Stomach (tissue), 9 donors: ENCODE results near the gene OIP5. TPM values are rescaled to one million over a fixed set of nuclear protein-coding genes. Genes with fewer than 3 reads are reported as not detected.
"Not testable (repeated sequence)": the region's sequence is repeated elsewhere in the genome, so short reads cannot be mapped to it uniquely, and the experiment has no call there.

Experiments used
- DNase-seq, 2 donors: peaks; one replicate each; pipeline versions ENCODE4 v3.0.0 to v3.0.0-alpha.2; 2013 to 2019
- H3K27ac ChIP-seq, 5 donors: fragments of 200-600 bp in 4 of 5; sonication (generic) in 4 of 5; one replicate each; pipeline ENCODE4 v1.5.1; 2013 to 2019; ENCODE audit warnings: mild to moderate bottlenecking in 1 of 5, moderate library complexity in 1 of 5
- H3K27me3 ChIP-seq, 3 donors: fragments of 200-600 bp; sonication (generic); one replicate each; pipeline ENCODE4 v1.5.1; 2017 to 2019; ENCODE audit warnings: mixed run types in 1 of 3
- H3K36me3 ChIP-seq, 4 donors: fragments of 200-600 bp; sonication (generic); 1 replicate in 3 of 4; 2 replicates in 1 of 4; pipeline ENCODE4 v1.5.1; 2016 to 2019
- H3K4me1 ChIP-seq, 4 donors: fragments of 200-600 bp; sonication (generic); one replicate each; pipeline ENCODE4 v1.5.1; 2016 to 2019
- H3K4me3 ChIP-seq, 4 donors: fragments of 200-600 bp; sonication (generic) in 3 of 4; one replicate each; pipeline ENCODE4 v1.5.1; 2016 to 2019; ENCODE audit warnings: mild to moderate bottlenecking in 1 of 4
- H3K9me3 ChIP-seq, 4 donors: fragments of 200-600 bp; sonication (generic); one replicate each; pipeline ENCODE4 v1.5.1; 2016 to 2019
- EP300 ChIP-seq: sonication (generic); formaldehyde crosslinking; IDR thresholded peaks from one replicate; pipeline ENCODE4 v1.6.1; 2017; ENCODE audit warnings: antibody characterized with exemption
- POLR2A ChIP-seq, 4 donors: fragments of 450-650 bp; IDR thresholded peaks; one replicate each; pipeline ENCODE4 v1.6.1; 2016; ENCODE audit warnings: antibody characterized with exemption in 4 of 4, control low read depth in 2 of 4, mild to moderate bottlenecking in 1 of 4, moderate library complexity in 1 of 4
- POLR2AphosphoS5 ChIP-seq, 3 donors: sonication (generic); formaldehyde crosslinking; IDR thresholded peaks; one replicate each; pipeline ENCODE4 v1.6.1; 2016; ENCODE audit warnings: antibody characterized with exemption in 3 of 3
- WGBS, 5 donors: extraction: QIAGEN DNeasy Blood & Tissue Kit in 3 of 5; methylation state at CpG; one replicate each; pipeline versions ENCODE4 v1.1.5 to v1.1.7; 2013 to 2018; 5-methylcytosine and 5-hydroxymethylcytosine counted together
- intact Hi-C: fragments of 100-400 bp; cut with DNase I; formaldehyde crosslinking; loops from one replicate; pipeline ENCODE4 v1.15.1; 2023; ENCODE audit warnings: low total_unique reads
- polyA plus RNA-seq, 3 donors: library from polyadenylated mRNA; stranded (reverse); fragments of 200-250 nt; gene quantifications; one replicate each; pipeline ENCODE4 v1.2.3, GENCODE V29; 2013
- total RNA-seq, 5 donors: library from RNA; depleted of rRNA; stranded (reverse); fragments of >200 nt; gene quantifications; one replicate each; pipeline versions ENCODE4 v1.1.0 to v1.2.3, GENCODE V29; 2014 to 2016
- TF ChIP-seq, protein P1 (sequence below), 7 experiments: fragments of 450-650 bp in 4 of 7; fragments of 200-600 bp in 3 of 7; sonication (generic) in 3 of 7; IDR thresholded peaks; one replicate each; pipeline ENCODE4 v1.5.1; 2016 to 2019; ENCODE audit warnings: antibody characterized with exemption in 7 of 7, control low read depth in 2 of 7, mild to moderate bottlenecking in 1 of 7
- donor health status: healthy with polysubstance abuse.
- donor health status: Bipolar disorder and iron deficiency.
- donor health status: healthy.

The OIP5 gene
- total and polyA plus RNA-seq, 8 donors: 2.5 to 9.6 (median 4.2) TPM; not detected in 2

DNA sequence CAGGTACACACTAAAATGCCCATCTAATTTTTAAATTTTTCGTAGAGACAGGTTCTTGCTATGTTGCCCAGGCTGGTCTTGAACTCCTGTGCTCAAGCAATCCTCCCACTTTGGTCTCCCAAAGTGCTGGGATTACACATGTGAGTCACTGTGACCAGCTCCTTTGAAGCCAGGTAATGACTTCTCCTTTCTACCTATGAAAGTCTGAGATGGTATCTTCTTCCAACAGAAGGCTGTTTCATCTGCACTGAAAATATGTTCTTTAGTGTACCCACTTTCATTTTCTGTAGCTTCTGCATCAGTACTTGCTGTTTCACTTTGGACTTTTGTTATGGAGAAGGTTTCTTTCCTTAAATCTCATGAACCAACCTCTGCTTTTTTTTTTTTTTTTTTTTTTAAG is 8.8 kb downstream of the OIP5 start:
- no peaks in the 10 kb centered on the region for H3K4me1 ChIP-seq
- H3K36me3 ChIP-seq: no peaks in the 10 kb centered on the region
- no peak overlapping the region for H3K4me3 ChIP-seq
- TF ChIP-seq, protein P1, sequence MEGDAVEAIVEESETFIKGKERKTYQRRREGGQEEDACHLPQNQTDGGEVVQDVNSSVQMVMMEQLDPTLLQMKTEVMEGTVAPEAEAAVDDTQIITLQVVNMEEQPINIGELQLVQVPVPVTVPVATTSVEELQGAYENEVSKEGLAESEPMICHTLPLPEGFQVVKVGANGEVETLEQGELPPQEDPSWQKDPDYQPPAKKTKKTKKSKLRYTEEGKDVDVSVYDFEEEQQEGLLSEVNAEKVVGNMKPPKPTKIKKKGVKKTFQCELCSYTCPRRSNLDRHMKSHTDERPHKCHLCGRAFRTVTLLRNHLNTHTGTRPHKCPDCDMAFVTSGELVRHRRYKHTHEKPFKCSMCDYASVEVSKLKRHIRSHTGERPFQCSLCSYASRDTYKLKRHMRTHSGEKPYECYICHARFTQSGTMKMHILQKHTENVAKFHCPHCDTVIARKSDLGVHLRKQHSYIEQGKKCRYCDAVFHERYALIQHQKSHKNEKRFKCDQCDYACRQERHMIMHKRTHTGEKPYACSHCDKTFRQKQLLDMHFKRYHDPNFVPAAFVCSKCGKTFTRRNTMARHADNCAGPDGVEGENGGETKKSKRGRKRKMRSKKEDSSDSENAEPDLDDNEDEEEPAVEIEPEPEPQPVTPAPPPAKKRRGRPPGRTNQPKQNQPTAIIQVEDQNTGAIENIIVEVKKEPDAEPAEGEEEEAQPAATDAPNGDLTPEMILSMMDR (IDR thresholded peaks at IDR 0.05): no peak
- no peak for TF ChIP-seq EP300
- TF ChIP-seq POLR2A (IDR thresholded peaks at IDR 0.05): no peak
- TF ChIP-seq POLR2AphosphoS5 (IDR thresholded peaks at IDR 0.05): no peak
- no peak overlapping the region for H3K27ac ChIP-seq
- H3K9me3 ChIP-seq: no peaks in the 10 kb centered on the region
- no peaks in the 10 kb centered on the region for H3K27me3 ChIP-seq
- 91 to 100% (median 97%) methylated on average over 1 of the region's 1 CpG for WGBS, 5 donors
- no peak for DNase-seq
- intact Hi-C loops: no loop called here

DNA sequence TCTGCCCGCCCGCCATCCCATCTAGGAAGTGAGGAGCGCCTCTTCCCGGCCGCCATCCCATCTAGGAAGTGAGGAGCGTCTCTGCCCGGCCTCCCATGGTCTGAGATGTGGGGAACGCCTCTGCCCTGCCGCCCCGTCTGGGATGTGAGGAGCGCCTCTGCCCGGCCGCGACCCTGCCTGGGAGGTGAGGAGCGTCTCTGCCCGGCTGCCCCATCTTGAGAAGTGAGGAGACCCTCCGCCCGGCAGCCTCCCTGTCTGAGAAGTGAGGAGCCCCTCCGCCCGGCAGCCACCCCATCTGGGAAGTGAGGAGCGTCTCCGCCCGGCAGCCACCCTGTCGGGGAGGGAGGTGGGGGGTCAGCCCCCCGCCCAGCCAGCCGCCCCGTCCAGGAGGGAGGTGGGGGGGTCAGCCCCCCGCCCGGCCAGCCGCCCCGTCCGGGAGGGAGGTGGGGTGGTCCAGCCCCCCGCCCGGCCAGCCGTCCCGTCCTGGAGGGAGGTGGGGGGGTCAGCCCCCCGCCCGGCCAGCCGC is 11.5 kb downstream of the OIP5 start:
- H3K4me1 ChIP-seq, intact Hi-C loops, H3K27me3 ChIP-seq, DNase-seq, H3K4me3 ChIP-seq, H3K27ac ChIP-seq, H3K36me3 ChIP-seq, H3K9me3 ChIP-seq: not testable (repeated sequence)
- 97 to 99% (median 98%) methylated on average over 15 to 36 of the region's 39 CpGs; no CpG with 5 or more reads in 1 of the 5 donors for WGBS, 5 donors

DNA sequence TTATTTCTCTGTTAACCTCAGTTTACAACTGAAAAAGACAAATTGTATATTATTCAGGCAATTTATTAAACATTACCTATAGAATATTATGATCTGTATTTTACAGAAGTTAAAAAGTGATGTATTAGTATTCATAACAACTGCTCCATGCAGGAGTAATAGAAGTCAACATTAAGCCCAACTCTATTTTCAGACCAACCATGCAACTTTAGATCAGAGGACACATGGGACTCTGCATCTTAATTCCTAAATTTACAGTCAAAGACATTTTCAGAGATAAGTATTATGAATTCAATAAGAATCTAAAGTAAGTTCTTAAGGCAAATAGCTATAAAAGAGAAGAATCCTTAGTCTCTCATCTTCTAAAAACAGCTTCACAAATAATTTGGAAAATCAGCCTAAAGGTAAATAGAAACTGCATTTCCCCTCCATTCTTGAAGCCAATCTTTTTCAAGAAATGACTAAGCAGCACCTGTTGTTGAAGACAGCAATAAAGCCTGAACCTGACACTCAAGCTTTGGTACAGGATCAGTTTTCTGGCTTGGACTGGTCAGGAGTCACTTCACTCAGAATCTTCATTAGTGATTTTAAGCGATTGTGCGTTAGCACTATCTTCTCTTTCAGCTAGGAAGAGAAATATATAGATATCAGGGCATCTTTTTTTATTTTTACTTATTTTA is 23.0 kb downstream of the OIP5 start:
- no peak for DNase-seq
- WGBS, 5 donors: 95 to 100% (median 98%) methylated on average over 2 of the region's 2 CpGs
- TF ChIP-seq EP300 (no peak), POLR2AphosphoS5 (IDR thresholded peaks at IDR 0.05) (no peak), POLR2A (IDR thresholded peaks at IDR 0.05) (no peak)
- TF ChIP-seq, protein P1 (IDR thresholded peaks at IDR 0.05): no peak
- intact Hi-C loops: no loop called here
- H3K27me3 ChIP-seq: no peaks in the 10 kb centered on the region
- H3K27ac ChIP-seq: no peak overlapping the region
- no peaks in the 10 kb centered on the region for H3K4me1 ChIP-seq
- H3K4me3 ChIP-seq: no peak overlapping the region
- peaks cover 0 to 39% (median 21%) of the 10 kb centered on the region in 4 donors for H3K36me3 ChIP-seq
- H3K9me3 ChIP-seq: no peaks in the 10 kb centered on the region

DNA sequence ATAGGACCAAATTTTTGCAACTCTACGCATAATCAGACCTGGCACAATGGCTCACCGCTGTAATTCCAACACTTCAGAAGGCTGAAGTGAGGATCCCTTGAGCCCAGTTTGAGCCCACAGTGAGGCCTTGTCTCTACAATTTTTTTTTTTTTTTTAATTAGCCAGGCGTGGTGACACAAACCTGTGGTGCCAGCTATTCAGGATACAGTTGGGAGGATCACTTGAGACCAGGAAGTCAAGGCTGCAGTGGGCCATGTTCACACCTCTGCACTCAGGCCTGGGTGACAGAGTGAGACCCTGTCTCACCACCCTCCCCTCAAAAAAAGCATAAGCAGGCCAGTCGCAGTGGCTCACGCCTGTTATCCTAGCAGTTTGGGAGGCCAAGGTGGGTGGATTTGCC is 24.7 kb downstream of the OIP5 start:
- Histone ChIP-seq H3K4me1 (no peaks in the 10 kb centered on the region), H3K36me3 (peaks cover 0 to 30% (median 16%) of the 10 kb centered on the region in 4 donors), H3K4me3 (no peak overlapping the region), H3K27ac (no peak overlapping the region), H3K9me3 (no peaks in the 10 kb centered on the region), H3K27me3 (no peaks in the 10 kb centered on the region)
- intact Hi-C loops: no loop called here
- whole genome bisulfite sequencing, 5 donors: 92 to 98% (median 94%) methylated on average over 5 of the region's 5 CpGs
- TF ChIP-seq, protein P1 (IDR thresholded peaks at IDR 0.05): no peak
- TF ChIP-seq EP300 (no peak), POLR2AphosphoS5 (IDR thresholded peaks at IDR 0.05) (no peak), POLR2A (IDR thresholded peaks at IDR 0.05) (no peak)
- no peak for DNase-seq

DNA sequence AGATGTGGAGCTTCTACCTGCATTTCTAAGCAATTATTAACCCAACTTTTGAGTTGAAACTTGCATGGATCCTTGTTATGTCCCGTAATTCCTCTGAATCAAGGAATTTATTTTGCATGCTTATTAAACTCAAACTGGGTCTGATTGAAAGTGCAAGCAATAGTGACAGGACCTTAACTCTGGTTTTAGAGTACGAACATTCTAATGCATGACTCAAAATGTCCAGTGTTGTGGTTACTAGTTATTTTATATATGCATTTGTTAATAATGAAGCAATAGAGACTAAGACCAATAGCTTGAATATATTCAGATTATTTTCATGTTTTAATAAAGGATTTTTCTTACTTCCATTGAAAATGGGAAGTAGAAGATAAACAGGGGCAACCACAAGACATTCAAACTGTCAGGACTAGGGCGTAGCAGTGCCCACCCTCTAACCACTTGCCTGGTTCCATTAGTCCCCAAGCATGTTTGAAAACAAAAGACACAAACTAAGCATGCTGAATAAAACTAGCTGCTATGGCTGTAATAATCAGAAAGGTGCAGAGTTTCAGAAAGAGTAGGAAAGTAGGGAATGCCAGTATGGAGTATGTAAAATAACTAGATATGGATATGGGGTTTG is 28.1 kb downstream of the OIP5 start:
- TF ChIP-seq, protein P1 (IDR thresholded peaks at IDR 0.05): no peak
- no peak for TF ChIP-seq POLR2A (IDR thresholded peaks at IDR 0.05)
- no peak for TF ChIP-seq POLR2AphosphoS5 (IDR thresholded peaks at IDR 0.05)
- TF ChIP-seq EP300: no peak
- no peaks in the 10 kb centered on the region for H3K9me3 ChIP-seq
- peaks cover 9 to 18% (median 9%) of the 10 kb centered on the region in 4 donors for H3K36me3 ChIP-seq
- no peaks in the 10 kb centered on the region for H3K4me1 ChIP-seq
- H3K4me3 ChIP-seq: no peak overlapping the region
- no peak overlapping the region for H3K27ac ChIP-seq
- intact Hi-C loops: no loop called here
- H3K27me3 ChIP-seq: no peaks in the 10 kb centered on the region
- no peak for DNase-seq
- 85 to 92% (median 89%) methylated on average over 3 of the region's 3 CpGs for WGBS, 5 donors
